Activated CD4-positive, alpha-beta memory T cell treated with anti-CD3 and anti-CD28 coated beads for 36 hours (primary cell): ENCODE results near the gene KRT7. TPM values are rescaled to one million over a fixed set of nuclear protein-coding genes. Genes with fewer than 3 reads are reported as not detected.

Experiments used
- CTCF ChIA-PET: fragments of 350-600 bp; sonication (Branson Sonifier 250); formaldehyde crosslinking; loops from one replicate; lab custom pipeline; 2021; ENCODE audit warnings: antibody characterized with exemption, inconsistent platforms; lab: Charles Lee
- POLR2A ChIA-PET: fragments of 350-600 bp; sonication (Branson Sonifier 250); formaldehyde crosslinking; loops from one replicate; lab custom pipeline; 2021; ENCODE audit warnings: antibody characterized with exemption; lab: Charles Lee
- DNase-seq: peaks from one replicate; pipeline ENCODE4 v3.0.0-alpha.2; 2020
- H3K27ac Mint-ChIP-seq: one replicate; pipeline ENCODE4 v1.8.0; 2021; ENCODE audit warnings: mixed read lengths
- H3K27me3 Mint-ChIP-seq: one replicate; pipeline ENCODE4 v1.8.0; 2021; ENCODE audit warnings: mixed read lengths
- H3K36me3 Mint-ChIP-seq: one replicate; pipeline ENCODE4 v1.8.0; 2021; ENCODE audit warnings: mixed read lengths
- H3K4me1 Mint-ChIP-seq: one replicate; pipeline ENCODE4 v1.8.0; 2021; ENCODE audit warnings: low read depth, mixed read lengths
- H3K4me3 Mint-ChIP-seq: one replicate; pipeline ENCODE4 v1.8.0; 2021; ENCODE audit warnings: mild to moderate bottlenecking, mixed read lengths
- H3K9me3 Mint-ChIP-seq: one replicate; pipeline ENCODE4 v1.8.0; 2021; ENCODE audit warnings: mixed read lengths
- intact Hi-C: fragments of 100-400 bp; cut with micrococcal nuclease; formaldehyde crosslinking; loops from one replicate; pipeline ENCODE4 v1.15.1; 2023
- total RNA-seq, 2 experiments: library from RNA; stranded (reverse); gene quantifications; one replicate each; pipeline ENCODE4 v1.2.3, GENCODE V29; 2021

Gene KRT7
- total RNA-seq, 2 experiments from 2014 or later = 3.5 to 3.7 TPM

- Mint-ChIP-seq H3K27ac (no peak overlapping the region), H3K4me1 (peaks cover 34% of the 10 kb centered on the region), H3K4me3 (no peak overlapping the region), H3K36me3 (no peaks in the 10 kb centered on the region), H3K9me3 (no peaks in the 10 kb centered on the region), H3K27me3 (peaks cover 9% of the 10 kb centered on the region)
- ChIA-PET POLR2A (no interaction called here), CTCF (interaction anchor here (0.8 to 4.5 kb wide), 3 partner anchors 24 to 34 kb away, joined by 3 to 33 read pairs (median 10); no protein-coding TSS in a partner anchor)
- DNase-seq = no peak
- intact Hi-C loops = no loop called here
Observed at GRCh38 chr12:52245259-52245961, 12.4 kb downstream of the KRT7 start.

- no peak for DNase-seq
- H3K4me1 Mint-ChIP-seq = peaks cover 35% of the 10 kb centered on the region
- no peak overlapping the region for H3K4me3 Mint-ChIP-seq
- H3K36me3 Mint-ChIP-seq = no peaks in the 10 kb centered on the region
- POLR2A ChIA-PET = interaction anchor here (0.6 kb wide), 1 partner anchor 122 kb away, joined by 3 read pairs; no protein-coding TSS in a partner anchor
- H3K9me3 Mint-ChIP-seq = no peaks in the 10 kb centered on the region
- H3K27ac Mint-ChIP-seq = peak overlapping the region; percentile 3
- CTCF ChIA-PET = interaction anchor here (3.2 to 4.5 kb wide), 2 partner anchors 24 to 33 kb away, joined by 10 to 33 read pairs; no protein-coding TSS in a partner anchor
- intact Hi-C loops = no loop called here
- peaks cover 12% of the 10 kb centered on the region for H3K27me3 Mint-ChIP-seq
Observed at GRCh38 chr12:52245962-52246569, 13.0 kb downstream of the KRT7 start.

- DNase-seq = no peak
- H3K4me1 Mint-ChIP-seq = peaks cover 43% of the 10 kb centered on the region
- no peak overlapping the region for H3K4me3 Mint-ChIP-seq
- H3K27ac Mint-ChIP-seq = peak overlapping the region; percentile 24
- H3K9me3 Mint-ChIP-seq = no peaks in the 10 kb centered on the region
- POLR2A ChIA-PET = interaction anchor here (0.6 kb wide), 1 partner anchor 123 kb away, joined by 3 read pairs; no protein-coding TSS in a partner anchor
- CTCF ChIA-PET = interaction anchor here (0.8 to 4.5 kb wide), 3 partner anchors 25 to 54 kb away, joined by 3 to 33 read pairs (median 10); no protein-coding TSS in a partner anchor
- intact Hi-C loops = no loop called here
- H3K27me3 Mint-ChIP-seq = peaks cover 12% of the 10 kb centered on the region
- H3K36me3 Mint-ChIP-seq = no peaks in the 10 kb centered on the region
Observed at GRCh38 chr12:52246720-52247621, 13.9 kb downstream of the KRT7 start.

- ChIA-PET CTCF (interaction anchor here (0.8 to 3.2 kb wide), 2 partner anchors 31 to 55 kb away, joined by 3 to 10 read pairs; no protein-coding TSS in a partner anchor), POLR2A (no interaction called here)
- Mint-ChIP-seq H3K4me3 (no peak overlapping the region), H3K36me3 (no peaks in the 10 kb centered on the region), H3K27ac (no peak overlapping the region), H3K9me3 (no peaks in the 10 kb centered on the region), H3K27me3 (peaks cover 12% of the 10 kb centered on the region), H3K4me1 (peaks cover 43% of the 10 kb centered on the region)
- intact Hi-C loops = no loop called here
- DNase-seq = no peak
Observed at GRCh38 chr12:52247622-52248540, 14.8 kb downstream of the KRT7 start.

- Mint-ChIP-seq H3K4me1 (peaks cover 37% of the 10 kb centered on the region), H3K27me3 (peaks cover 12% of the 10 kb centered on the region), H3K36me3 (no peaks in the 10 kb centered on the region), H3K27ac (no peak overlapping the region), H3K9me3 (no peaks in the 10 kb centered on the region), H3K4me3 (no peak overlapping the region)
- peak; percentile 2 for DNase-seq
- CTCF ChIA-PET = interaction anchor here (0.6 kb wide), 1 partner anchor 11 kb away, joined by 3 read pairs; no protein-coding TSS in a partner anchor
- intact Hi-C loops = no loop called here
- POLR2A ChIA-PET = no interaction called here
Observed at GRCh38 chr12:52248541-52249461, 15.8 kb downstream of the KRT7 start.

- ChIA-PET CTCF (interaction anchor here (0.6 kb wide), 1 partner anchor 12 kb away, joined by 3 read pairs; no protein-coding TSS in a partner anchor), POLR2A (no interaction called here)
- Mint-ChIP-seq H3K27me3 (peaks cover 12% of the 10 kb centered on the region), H3K9me3 (no peaks in the 10 kb centered on the region), H3K4me3 (no peak overlapping the region), H3K4me1 (peaks cover 30% of the 10 kb centered on the region), H3K36me3 (no peaks in the 10 kb centered on the region), H3K27ac (no peak overlapping the region)
- intact Hi-C loops = no loop called here
- DNase-seq = no peak
Observed at GRCh38 chr12:52249511-52250047, 16.5 kb downstream of the KRT7 start.

GRCh38 chr12:52250048-52250990 lies 17.3 kb downstream of the KRT7 start:
- Mint-ChIP-seq H3K27ac (no peak overlapping the region), H3K4me3 (no peak overlapping the region), H3K4me1 (peaks cover 26% of the 10 kb centered on the region), H3K27me3 (peaks cover 14% of the 10 kb centered on the region), H3K9me3 (no peaks in the 10 kb centered on the region), H3K36me3 (no peaks in the 10 kb centered on the region)
- no peak for DNase-seq
- intact Hi-C loops = no loop called here
- CTCF ChIA-PET = interaction anchor here (0.7 to 1.9 kb wide), 3 partner anchors 28 to 121 kb away, joined by 3 to 10 read pairs (median 7); no protein-coding TSS in a partner anchor
- POLR2A ChIA-PET = no interaction called here

- H3K27ac Mint-ChIP-seq = no peak overlapping the region
- H3K27me3 Mint-ChIP-seq = peaks cover 25% of the 10 kb centered on the region
- intact Hi-C loops = no loop called here
- CTCF ChIA-PET = interaction anchor here (1.4 to 1.9 kb wide), 4 partner anchors 27 to 76 kb away, joined by 4 to 10 read pairs (median 7); no protein-coding TSS in a partner anchor
- no peaks in the 10 kb centered on the region for H3K36me3 Mint-ChIP-seq
- POLR2A ChIA-PET = interaction anchor here (0.6 kb wide), 1 partner anchor 45 kb away, joined by 3 read pairs; no protein-coding TSS in a partner anchor
- DNase-seq = peak; percentile 34
- no peak overlapping the region for H3K4me3 Mint-ChIP-seq
- H3K9me3 Mint-ChIP-seq = no peaks in the 10 kb centered on the region
- peaks cover 26% of the 10 kb centered on the region for H3K4me1 Mint-ChIP-seq
Observed at GRCh38 chr12:52251367-52252051, 18.5 kb downstream of the KRT7 start.
